Testis (tissue), 3 donors: Measurements from ENCODE around the gene SLC46A3. TPM values are rescaled to one million over a fixed set of nuclear protein-coding genes. Genes with fewer than 3 reads are reported as not detected.

ENCODE experiments used
- DNase-seq: peaks from one replicate; pipeline ENCODE4 v3.0.0-alpha.2; 2019
- H3K27ac ChIP-seq, 2 donors: fragments of 200-600 bp; sonication (generic); one replicate each; pipeline ENCODE4 v1.5.1; 2019
- H3K27me3 ChIP-seq: fragments of 200-600 bp; sonication (generic); one replicate; pipeline ENCODE4 v1.5.1; 2019
- H3K36me3 ChIP-seq: fragments of 200-600 bp; sonication (generic); one replicate; pipeline ENCODE4 v1.5.1; 2017; ENCODE audit warnings: low read depth; ENCODE audit errors: missing control alignments
- H3K4me1 ChIP-seq: fragments of 200-600 bp; sonication (generic); one replicate; pipeline ENCODE4 v1.5.1; 2019
- H3K4me3 ChIP-seq, 2 donors: fragments of 200-600 bp; sonication (generic); one replicate each; pipeline ENCODE4 v1.5.1; 2017 to 2019
- H3K9me3 ChIP-seq: fragments of 200-600 bp; sonication (generic); one replicate; pipeline ENCODE4 v1.5.1; 2017
- POLR2A ChIP-seq: fragments of 450-650 bp; IDR thresholded peaks from one replicate; pipeline ENCODE4 v1.6.1; 2017; ENCODE audit warnings: antibody characterized with exemption, mild to moderate bottlenecking, moderate library complexity
- WGBS, 2 donors: methylation state at CpG; one replicate each; pipeline ENCODE4 v1.1.5; 2018; 5-methylcytosine and 5-hydroxymethylcytosine counted together
- intact Hi-C: fragments of 100-400 bp; cut with DNase I; formaldehyde crosslinking; loops from one replicate; pipeline ENCODE4 v1.15.1; 2023; ENCODE audit warnings: low total_unique reads
- polyA plus RNA-seq: library from polyadenylated mRNA; stranded (reverse); fragments of 350-450 nt; fragmentation: Illumina TruSeq; extraction: RNeasy Lipid Tissue Mini Kit (QIAGEN cat#74804); gene quantifications from one replicate; pipeline ENCODE4 v1.2.3, GENCODE V29; 2014; ENCODE audit warnings: low read depth, low replicate concordance; ENCODE audit not compliant: insufficient read depth
- total RNA-seq, 2 donors: library from RNA; depleted of rRNA; stranded (reverse); fragments of >200 nt; gene quantifications; one replicate each; pipeline ENCODE4 v1.2.3, GENCODE V29; 2016
- TF ChIP-seq, protein P1 (sequence below), 3 experiments: fragments of 450-650 bp in 2 of 3; fragments of 200-600 bp in 1 of 3; sonication (generic) in 1 of 3; IDR thresholded peaks; one replicate each; pipeline ENCODE4 v1.5.1; 2016 to 2019; ENCODE audit warnings: antibody characterized with exemption in 3 of 3, mild to moderate bottlenecking in 2 of 3, moderate library complexity in 1 of 3

The SLC46A3 gene
- total and polyA plus RNA-seq, 3 donors from 2014 or later: 22.9 to 36.0 (median 30.5) TPM

DNA sequence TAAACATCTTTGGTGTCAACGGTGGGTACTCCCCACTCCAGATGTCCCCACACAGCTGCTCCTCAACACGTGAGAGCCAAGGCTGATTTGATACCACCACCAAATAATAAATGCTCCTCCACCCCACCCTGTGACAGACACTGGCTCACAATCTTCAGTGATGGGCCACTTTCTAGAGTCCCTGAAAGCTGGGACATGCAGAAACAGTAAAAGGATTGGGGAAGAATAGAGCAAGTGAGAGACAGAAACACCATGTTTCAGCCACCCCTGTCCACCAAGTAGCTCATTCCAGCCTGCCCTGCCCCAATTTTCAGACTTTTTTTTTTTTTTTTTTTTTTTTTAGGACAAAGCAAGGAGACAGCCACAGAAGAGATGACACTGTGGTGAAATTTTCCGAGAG lies 1.6 kb downstream of the SLC46A3 start:
- H3K9me3 ChIP-seq: no peaks in the 10 kb centered on the region
- no peaks in the 10 kb centered on the region for H3K36me3 ChIP-seq
- no peak overlapping the region for H3K4me3 ChIP-seq
- DNase-seq: no peak
- H3K4me1 ChIP-seq: peaks cover 17% of the 10 kb centered on the region
- H3K27me3 ChIP-seq: no peaks in the 10 kb centered on the region
- H3K27ac ChIP-seq: peak overlapping the region; percentile 48 to 92
- intact Hi-C loops: no loop called here
- TF ChIP-seq POLR2A: no peak
- TF ChIP-seq, protein P1, sequence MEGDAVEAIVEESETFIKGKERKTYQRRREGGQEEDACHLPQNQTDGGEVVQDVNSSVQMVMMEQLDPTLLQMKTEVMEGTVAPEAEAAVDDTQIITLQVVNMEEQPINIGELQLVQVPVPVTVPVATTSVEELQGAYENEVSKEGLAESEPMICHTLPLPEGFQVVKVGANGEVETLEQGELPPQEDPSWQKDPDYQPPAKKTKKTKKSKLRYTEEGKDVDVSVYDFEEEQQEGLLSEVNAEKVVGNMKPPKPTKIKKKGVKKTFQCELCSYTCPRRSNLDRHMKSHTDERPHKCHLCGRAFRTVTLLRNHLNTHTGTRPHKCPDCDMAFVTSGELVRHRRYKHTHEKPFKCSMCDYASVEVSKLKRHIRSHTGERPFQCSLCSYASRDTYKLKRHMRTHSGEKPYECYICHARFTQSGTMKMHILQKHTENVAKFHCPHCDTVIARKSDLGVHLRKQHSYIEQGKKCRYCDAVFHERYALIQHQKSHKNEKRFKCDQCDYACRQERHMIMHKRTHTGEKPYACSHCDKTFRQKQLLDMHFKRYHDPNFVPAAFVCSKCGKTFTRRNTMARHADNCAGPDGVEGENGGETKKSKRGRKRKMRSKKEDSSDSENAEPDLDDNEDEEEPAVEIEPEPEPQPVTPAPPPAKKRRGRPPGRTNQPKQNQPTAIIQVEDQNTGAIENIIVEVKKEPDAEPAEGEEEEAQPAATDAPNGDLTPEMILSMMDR (IDR thresholded peaks at IDR 0.05): no peak
- 44 to 66% methylated on average over 3 of the region's 3 CpGs for WGBS, 2 donors

DNA sequence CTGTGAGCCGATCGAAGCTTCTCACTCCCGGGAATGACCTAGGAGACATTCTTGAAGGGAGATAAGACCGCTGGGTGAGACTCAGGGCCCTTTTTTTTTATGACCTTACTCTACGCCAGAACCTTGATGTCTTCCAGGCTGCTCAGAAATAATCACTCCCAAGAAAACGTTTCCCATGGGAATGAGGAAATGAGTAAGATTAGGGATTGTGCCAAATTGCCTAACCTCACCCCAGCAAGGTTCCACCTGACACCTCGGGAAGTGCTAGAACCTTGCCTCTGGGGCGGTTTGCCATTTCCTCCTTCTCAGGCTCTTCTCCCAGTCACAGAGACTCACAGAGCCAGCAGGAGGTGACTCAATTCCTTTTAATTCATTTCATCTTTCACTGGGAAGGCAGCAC lies 2.3 kb downstream of the SLC46A3 start:
- WGBS, 2 donors: 37 to 40% methylated on average over 8 of the region's 8 CpGs
- Histone ChIP-seq H3K27me3 (no peaks in the 10 kb centered on the region), H3K4me3 (no peak overlapping the region), H3K27ac (peak overlapping the region; percentile 48 to 58), H3K9me3 (no peaks in the 10 kb centered on the region), H3K4me1 (peaks cover 17% of the 10 kb centered on the region), H3K36me3 (no peaks in the 10 kb centered on the region)
- DNase-seq: no peak
- TF ChIP-seq, protein P1 (IDR thresholded peaks at IDR 0.05): no peak
- no peak for TF ChIP-seq POLR2A
- intact Hi-C loops: no loop called here

DNA sequence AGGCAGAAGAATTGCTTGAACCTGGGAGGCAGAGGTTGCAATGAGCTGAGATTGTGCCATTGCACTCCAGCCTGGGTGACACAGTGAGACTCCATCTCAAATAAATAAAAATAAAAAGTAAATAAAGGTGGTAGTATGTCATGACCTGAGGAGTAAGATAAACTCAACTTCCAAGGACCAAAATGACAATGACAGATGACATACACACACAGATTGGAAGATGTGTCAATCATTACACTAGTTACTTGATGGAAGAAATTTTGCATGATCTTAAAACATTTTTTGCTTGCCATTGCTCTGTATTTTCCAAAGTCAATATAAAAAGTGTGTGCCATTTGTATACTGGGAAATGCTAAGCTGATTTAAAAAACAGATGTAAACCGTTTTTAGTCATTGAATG lies 4.1 kb downstream of the SLC46A3 start:
- intact Hi-C loops: no loop called here
- H3K27me3 ChIP-seq: no peaks in the 10 kb centered on the region
- WGBS, 2 donors: 84 to 97% methylated on average over 1 of the region's 1 CpG
- H3K4me1 ChIP-seq: peaks cover 17% of the 10 kb centered on the region
- no peaks in the 10 kb centered on the region for H3K9me3 ChIP-seq
- H3K27ac ChIP-seq: peak overlapping the region in 1 of 2 donors; percentile 23
- no peak overlapping the region for H3K4me3 ChIP-seq
- no peaks in the 10 kb centered on the region for H3K36me3 ChIP-seq
- no peak for TF ChIP-seq POLR2A
- TF ChIP-seq, protein P1 (IDR thresholded peaks at IDR 0.05): no peak
- DNase-seq: no peak

DNA sequence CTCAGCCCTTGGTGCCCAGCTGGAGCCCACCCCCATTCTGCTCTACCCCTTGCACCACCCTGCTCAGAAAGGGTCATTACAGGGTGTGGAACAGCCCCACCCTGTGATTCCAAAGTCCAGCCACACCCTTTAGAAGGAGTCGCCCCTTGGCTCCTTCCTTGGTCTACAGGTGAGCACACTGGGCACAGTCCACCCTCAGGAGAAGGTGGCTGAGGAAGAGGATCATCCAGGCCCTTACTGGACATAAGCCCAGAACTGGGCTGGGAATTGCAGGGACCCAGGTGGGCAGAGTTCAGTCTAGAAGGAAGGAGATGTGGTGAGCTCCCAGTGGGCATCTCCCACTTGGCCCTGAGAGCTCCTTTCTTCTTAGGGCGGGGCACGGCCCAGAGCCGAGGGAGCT lies 8.6 kb downstream of the SLC46A3 start:
- Histone ChIP-seq H3K9me3 (no peaks in the 10 kb centered on the region), H3K36me3 (no peaks in the 10 kb centered on the region), H3K4me1 (no peaks in the 10 kb centered on the region), H3K4me3 (no peak overlapping the region), H3K27ac (no peak overlapping the region), H3K27me3 (no peaks in the 10 kb centered on the region)
- no peak for DNase-seq
- TF ChIP-seq, protein P1 (IDR thresholded peaks at IDR 0.05): no peak
- no peak for TF ChIP-seq POLR2A
- intact Hi-C loops: no loop called here
- 85 to 92% methylated on average over 2 to 4 of the region's 4 CpGs for WGBS, 2 donors

DNA sequence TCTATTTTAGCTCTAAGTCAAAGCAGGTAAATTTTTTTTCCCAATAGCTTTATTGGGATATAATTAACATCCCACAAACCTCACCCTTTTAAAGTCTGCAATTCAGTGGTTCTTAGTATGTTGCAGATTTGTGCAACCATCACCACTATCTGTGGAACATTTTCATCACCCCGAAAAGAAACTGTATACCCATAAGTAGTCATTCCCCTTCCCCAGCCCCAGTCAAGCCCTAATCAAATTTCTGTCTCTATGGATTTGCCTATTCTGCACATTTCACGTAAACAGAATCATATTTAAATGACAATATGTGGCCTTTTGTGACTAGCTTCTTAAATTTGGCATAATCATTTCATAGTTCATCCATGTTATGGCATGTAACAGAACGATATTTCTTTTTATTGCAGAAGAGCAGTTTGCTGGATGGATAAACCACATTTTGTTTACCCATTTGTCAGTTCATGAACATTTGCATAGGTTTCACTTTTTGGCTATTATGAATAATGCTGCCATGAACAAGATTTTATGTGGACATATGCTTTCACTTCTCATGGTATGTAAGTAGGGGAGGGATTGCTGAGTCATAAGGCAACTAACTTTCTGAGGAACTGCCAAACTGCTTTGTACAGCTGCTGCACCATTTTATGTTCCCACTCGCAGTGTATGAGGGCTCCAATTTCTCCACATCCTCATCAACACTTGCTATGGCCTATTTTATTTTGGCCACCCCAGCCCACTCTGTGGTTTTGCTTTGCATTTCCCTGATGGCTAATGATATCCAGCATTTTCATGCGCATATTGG lies 10.9 kb downstream of the SLC46A3 start:
- Histone ChIP-seq H3K9me3 (no peaks in the 10 kb centered on the region), H3K36me3 (no peaks in the 10 kb centered on the region), H3K27ac (no peak overlapping the region), H3K4me3 (no peak overlapping the region), H3K27me3 (no peaks in the 10 kb centered on the region), H3K4me1 (no peaks in the 10 kb centered on the region)
- 89 to 90% methylated on average over 5 of the region's 5 CpGs for WGBS, 2 donors
- TF ChIP-seq, protein P1 (IDR thresholded peaks at IDR 0.05): no peak
- no peak for TF ChIP-seq POLR2A
- intact Hi-C loops: no loop called here
- DNase-seq: no peak
